Mucosa of descending colon (tissue), 3 donors: ENCODE results near the gene WLS. TPM values are rescaled to one million over a fixed set of nuclear protein-coding genes. Genes with fewer than 3 reads are reported as not detected.
"Not testable (repeated sequence)": the region's sequence is repeated elsewhere in the genome, so short reads cannot be mapped to it uniquely, and the experiment has no call there.

Experiments
- ATAC-seq: fragments of 200-7000 bp; cut with Tn5 transposase; one replicate; pipeline ENCODE4 v1.9.1; 2020; ENCODE audit warnings: mild to moderate bottlenecking, moderate library complexity
- DNase-seq, 3 donors: peaks; one replicate each; pipeline ENCODE4 v3.0.0-alpha.2; 2020
- H3K36me3 ChIP-seq: fragments of 200-600 bp; one replicate; pipeline ENCODE4 v1.8.0; 2021; ENCODE audit warnings: low read depth, mild to moderate bottlenecking
- H3K4me1 ChIP-seq: fragments of 200-600 bp; one replicate; pipeline ENCODE4 v1.8.0; 2021; ENCODE audit warnings: low read depth, mild to moderate bottlenecking
- H3K4me3 ChIP-seq: fragments of 200-600 bp; one replicate; pipeline ENCODE4 v1.8.0; 2021; ENCODE audit warnings: mild to moderate bottlenecking
- H3K9me3 ChIP-seq: fragments of 200-600 bp; one replicate; pipeline ENCODE4 v1.8.0; 2021; ENCODE audit warnings: mild to moderate bottlenecking
- CTCF ChIP-seq: fragments of 200-600 bp; IDR thresholded peaks from one replicate; pipeline ENCODE4 v1.8.0; 2022; ENCODE audit warnings: antibody characterized with exemption, mild to moderate bottlenecking
- intact Hi-C, 2 donors: fragments of 100-400 bp; cut with DNase I in 1 of 2; cut with micrococcal nuclease in 1 of 2; formaldehyde crosslinking; loops; one replicate each; pipeline versions ENCODE4 v1.11.0 to v1.11.1; 2022; cut with DNase I, micrococcal nuclease
- total RNA-seq, 3 donors: library from RNA; stranded (reverse); fragmentation: NEBNext Ultra II Directional in 2 of 3; extraction: Animal tissue kit (Norgen Biotek cat#: 25700) in 2 of 3; gene quantifications; one replicate each; pipeline versions ENCODE4 v1.2.1 to v1.2.4, GENCODE V29; 2021 to 2023
- donor health status: DM: no; HTN: no; CAD: no; lungs with moderate emphysema.
- donor health status: DM: no; HTN: no; CAD: no.
- donor health status: DM: no; HTN: yes; CAD: no.

WLS gene
- total RNA-seq, 3 donors from 2014 or later = 100 to 182 (median 118) TPM

DNA sequence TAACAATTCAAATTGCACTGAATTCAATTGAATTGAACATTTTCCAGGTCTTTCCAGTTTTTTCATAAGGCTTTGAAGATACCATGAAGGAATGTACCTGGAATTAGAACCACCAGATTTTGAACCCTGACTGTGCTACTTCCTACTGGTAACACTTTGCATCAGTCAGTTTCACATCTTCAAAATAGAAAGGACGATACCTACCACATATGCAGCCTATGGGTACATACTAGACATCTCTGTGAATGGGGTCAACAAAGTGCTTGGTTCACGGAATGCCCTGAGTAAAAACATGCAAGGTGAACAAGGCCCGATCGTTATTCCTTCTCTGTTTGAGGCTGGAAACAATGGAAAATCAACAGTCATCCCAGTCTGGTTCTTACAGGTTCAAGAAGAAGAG, 41.2 kb upstream of the WLS start:
- intact Hi-C loops = no loop called here
- ATAC-seq (no peak), DNase-seq (no peak)
- Histone ChIP-seq H3K4me3 (no peak overlapping the region), H3K9me3 (no peaks in the 10 kb centered on the region), H3K4me1 (no peaks in the 10 kb centered on the region), H3K36me3 (no peaks in the 10 kb centered on the region)
- TF ChIP-seq CTCF = no peak

DNA sequence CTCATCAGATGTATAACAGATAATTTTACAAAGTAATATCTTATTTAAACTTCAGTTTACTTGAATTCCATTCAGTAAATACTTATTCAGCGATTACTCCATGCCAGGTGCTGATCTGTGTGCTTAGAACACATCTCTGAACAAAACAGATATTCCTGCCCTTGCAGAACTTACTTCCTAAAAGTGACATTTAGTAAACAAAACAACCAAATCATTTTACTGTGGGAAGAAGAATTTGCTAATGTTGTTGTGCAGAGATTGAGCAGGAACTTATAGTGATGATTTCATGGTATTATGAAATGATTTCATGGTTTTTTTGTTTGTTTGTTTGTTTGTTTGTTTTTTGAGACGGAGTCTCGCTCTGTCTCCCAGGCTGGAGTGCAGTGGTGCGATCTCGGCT, 39.3 kb upstream of the WLS start:
- Histone ChIP-seq H3K4me1 (no peaks in the 10 kb centered on the region), H3K36me3 (no peaks in the 10 kb centered on the region), H3K4me3 (no peak overlapping the region), H3K9me3 (no peaks in the 10 kb centered on the region)
- TF ChIP-seq CTCF = no peak
- DNase-seq (no peak), ATAC-seq (no peak)
- intact Hi-C loops = no loop called here

- ATAC-seq (no peak), DNase-seq (no peak)
- Histone ChIP-seq H3K4me3 (no peak overlapping the region), H3K36me3 (no peaks in the 10 kb centered on the region), H3K9me3 (no peaks in the 10 kb centered on the region), H3K4me1 (no peaks in the 10 kb centered on the region)
- intact Hi-C loops = no loop called here
- no peak for TF ChIP-seq CTCF
These were observed 38.6 kb upstream of the WLS start for GRCh38 chr1:68270951-68271350.

GRCh38 chr1:68269637-68270430, 37.5 kb upstream of the WLS start:
- H3K4me1 ChIP-seq = no peaks in the 10 kb centered on the region
- no peaks in the 10 kb centered on the region for H3K9me3 ChIP-seq
- no peak overlapping the region for H3K4me3 ChIP-seq
- intact Hi-C loops = no loop called here
- no peak for TF ChIP-seq CTCF
- H3K36me3 ChIP-seq = no peaks in the 10 kb centered on the region
- no peak for ATAC-seq
- DNase-seq = no peak

DNA sequence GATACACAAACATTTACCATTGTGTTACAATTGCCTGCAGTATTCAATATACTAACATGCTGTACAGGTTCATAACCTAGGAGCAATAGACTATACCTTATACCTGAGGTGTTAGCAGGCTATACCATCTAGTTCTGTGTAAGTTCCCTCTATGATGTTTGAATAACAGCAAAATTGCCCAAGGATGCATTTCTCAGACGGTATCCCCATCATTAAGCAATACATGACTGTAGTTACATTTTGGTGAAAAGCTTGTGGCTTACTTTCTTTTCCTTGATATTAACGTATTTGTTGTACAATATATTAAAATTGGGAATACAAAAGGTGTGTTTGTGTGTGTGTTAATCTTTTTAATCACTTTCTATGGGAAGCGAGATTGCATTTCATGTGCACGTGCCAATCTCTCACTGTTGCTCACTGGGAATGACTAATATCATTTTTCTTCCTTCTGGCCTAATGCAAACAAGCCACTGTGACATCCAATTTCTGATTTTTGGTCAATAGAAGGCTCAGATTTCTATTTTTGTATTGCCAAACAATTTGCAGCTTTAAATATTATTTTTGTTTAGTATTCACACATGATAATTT, 36.7 kb upstream of the WLS start:
- Histone ChIP-seq H3K4me3 (no peak overlapping the region), H3K36me3 (no peaks in the 10 kb centered on the region), H3K9me3 (no peaks in the 10 kb centered on the region), H3K4me1 (no peaks in the 10 kb centered on the region)
- DNase-seq (no peak), ATAC-seq (no peak)
- intact Hi-C loops = no loop called here
- no peak for TF ChIP-seq CTCF

GRCh38 chr1:68256824-68257223, 24.5 kb upstream of the WLS start:
- H3K4me1 ChIP-seq, H3K4me3 ChIP-seq, H3K9me3 ChIP-seq, H3K36me3 ChIP-seq, intact Hi-C loops, ATAC-seq, DNase-seq: not testable (repeated sequence)
